Epidermal melanocyte (primary cell): ENCODE results near the gene WDR3.
"Not testable (repeated sequence)": the region's sequence is repeated elsewhere in the genome, so short reads cannot be mapped to it uniquely, and the experiment has no call there.

ENCODE experiments used
- DNase-seq: peaks from one replicate; pipeline ENCODE4 v3.0.0; 2011; ENCODE audit warnings: low spot score; ENCODE audit not compliant: insufficient read length

The WDR3 gene

GRCh38 chr1:117929343-117930172 lies at the start of gene WDR3, which contains the start of gene GDAP2:
WDR3 (plus strand) TSS chr1:117929739; CDS start chr1:117933320, 3,581 bp downstream.
GDAP2 (minus strand) TSS chr1:117929621; CDS start chr1:117920357, 9,264 bp downstream.
- peak; percentile 86 for DNase-seq

GRCh38 chr1:117883616-117884015 lies 45.9 kb upstream of the WDR3 start:
- no peak for DNase-seq

- no peak for DNase-seq
These were observed 43.3 kb upstream of the WDR3 start for GRCh38 chr1:117886101-117886795.

- no peak for DNase-seq
These were observed 39.1 kb upstream of the WDR3 start for GRCh38 chr1:117890452-117890851.

- no peak for DNase-seq
These were observed 37.0 kb upstream of the WDR3 start for GRCh38 chr1:117892512-117892911.

- DNase-seq, result no peak
These were observed 35.5 kb upstream of the WDR3 start for GRCh38 chr1:117894078-117894477.

- DNase-seq, result peak; percentile 65
These were observed 33.9 kb upstream of the WDR3 start for GRCh38 chr1:117895482-117896114.

GRCh38 chr1:117897551-117897950 lies 32.0 kb upstream of the WDR3 start:
- no peak for DNase-seq

- DNase-seq, result no peak
These were observed 29.7 kb upstream of the WDR3 start for GRCh38 chr1:117899801-117900200.

GRCh38 chr1:117902944-117903343 lies 26.6 kb upstream of the WDR3 start:
- DNase-seq, result no peak

- DNase-seq, result no peak
These were observed 25.1 kb upstream of the WDR3 start for GRCh38 chr1:117904485-117904884.

GRCh38 chr1:117905019-117905418 lies 24.5 kb upstream of the WDR3 start:
- no peak for DNase-seq

- DNase-seq, result no peak
These were observed 18.5 kb upstream of the WDR3 start for GRCh38 chr1:117911051-117911450.

- no peak for DNase-seq
These were observed 10.2 kb upstream of the WDR3 start for GRCh38 chr1:117919376-117919775.

- no peak for DNase-seq
These were observed 7.5 kb upstream of the WDR3 start for GRCh38 chr1:117921991-117922390.

GRCh38 chr1:117922717-117923116 lies 6.8 kb upstream of the WDR3 start:
- DNase-seq, result not testable (repeated sequence)

GRCh38 chr1:117925981-117926380 lies 3.6 kb upstream of the WDR3 start:
- DNase-seq, result no peak

- peak; percentile 59 for DNase-seq
These were observed 627 bp upstream of the WDR3 start for GRCh38 chr1:117928881-117929342.

GRCh38 chr1:117930173-117930447 lies 571 bp downstream of the WDR3 start:
- no peak for DNase-seq

GRCh38 chr1:117930484-117930883 lies 945 bp downstream of the WDR3 start:
- no peak for DNase-seq

- DNase-seq, result no peak
These were observed 3.0 kb downstream of the WDR3 start for GRCh38 chr1:117932576-117932975.

GRCh38 chr1:117933769-117934168 lies 4.2 kb downstream of the WDR3 start:
- DNase-seq, result no peak
